ENCODE measurements around the gene HOXA1. TPM values are rescaled to one million over a fixed set of nuclear protein-coding genes. Genes with fewer than 3 reads are reported as not detected.

Gene HOXA1
- polyA plus RNA-seq, 2 of the 4 experiments (the other 2 are of a cell fraction): 2.8 to 5.0 TPM

DNA sequence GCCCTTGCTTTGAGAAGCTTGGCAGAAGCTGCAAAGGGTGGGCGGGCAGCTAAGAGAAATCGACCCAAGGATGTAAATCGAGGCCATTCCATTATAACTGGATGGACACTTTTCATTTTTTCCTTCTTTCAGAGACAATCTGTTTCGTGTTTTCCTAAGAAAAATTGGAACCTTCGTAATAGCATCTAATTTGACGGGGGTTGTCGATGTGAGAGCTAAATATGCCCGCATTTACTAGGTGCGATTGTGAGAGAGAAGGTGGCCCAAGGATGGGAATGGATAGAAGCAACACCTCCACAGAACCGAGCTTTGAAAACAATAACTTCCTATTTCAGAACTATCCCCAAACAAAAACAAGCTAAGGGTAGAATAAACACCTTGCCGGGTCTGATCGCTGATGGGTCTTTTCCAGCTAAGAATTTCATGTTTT, 35.6 kb upstream of the HOXA1 start:
- H3K4me3 ChIP-seq: peak overlapping the region; percentile 54
- WGBS (ENCODE audit: missing lambda C conversion rate): 78% methylated on average over 12 of the region's 12 CpGs
- DNase-seq (ENCODE audit: low read depth in 1 of 2, low spot score in 1 of 2) (no peak), FAIRE-seq (no peak), ATAC-seq (no peak; a peak in 2 of 6 replicates)
- CTCF ChIA-PET: interaction anchor here (0.6 to 3.8 kb wide), 12 partner anchors 9 to 452 kb away, joined by 3 to 22 read pairs (median 4); partner anchors contain the start of gene HOXA5
- H3K9me3 ChIP-seq: no peaks in the 10 kb centered on the region
- POLR2A ChIA-PET: interaction anchor here (1.1 to 2.2 kb wide), 6 partner anchors 9 to 267 kb away, joined by 3 to 13 read pairs (median 6); partner anchors contain the start of gene SKAP2
- H3K27ac ChIP-seq: peak overlapping the region; percentile 74 to 95
- H3K4me1 ChIP-seq: peaks cover 35% of the 10 kb centered on the region
- H3K4me2 ChIP-seq: peak overlapping the region; percentile 59
- TF ChIP-seq JUNB (IDR thresholded peaks at IDR 0.05) (no peak), ZFP36 (IDR thresholded peaks at IDR 0.05; ENCODE audit: borderline replicate concordance, partially characterized antibody) (no peak), TP53 (CRISPR knock-in tag; IDR thresholded peaks at IDR 0.05) (no peak), CBX2 (IDR thresholded peaks at IDR 0.05; ENCODE audit: borderline replicate concordance, low read depth) (no peak), JUN (IDR thresholded peaks at IDR 0.05) (no peak)
- TF ChIP-seq, protein P1, sequence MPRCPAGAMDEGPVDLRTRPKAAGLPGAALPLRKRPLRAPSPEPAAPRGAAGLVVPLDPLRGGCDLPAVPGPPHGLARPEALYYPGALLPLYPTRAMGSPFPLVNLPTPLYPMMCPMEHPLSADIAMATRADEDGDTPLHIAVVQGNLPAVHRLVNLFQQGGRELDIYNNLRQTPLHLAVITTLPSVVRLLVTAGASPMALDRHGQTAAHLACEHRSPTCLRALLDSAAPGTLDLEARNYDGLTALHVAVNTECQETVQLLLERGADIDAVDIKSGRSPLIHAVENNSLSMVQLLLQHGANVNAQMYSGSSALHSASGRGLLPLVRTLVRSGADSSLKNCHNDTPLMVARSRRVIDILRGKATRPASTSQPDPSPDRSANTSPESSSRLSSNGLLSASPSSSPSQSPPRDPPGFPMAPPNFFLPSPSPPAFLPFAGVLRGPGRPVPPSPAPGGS (IDR thresholded peaks at IDR 0.05): no peak

DNA sequence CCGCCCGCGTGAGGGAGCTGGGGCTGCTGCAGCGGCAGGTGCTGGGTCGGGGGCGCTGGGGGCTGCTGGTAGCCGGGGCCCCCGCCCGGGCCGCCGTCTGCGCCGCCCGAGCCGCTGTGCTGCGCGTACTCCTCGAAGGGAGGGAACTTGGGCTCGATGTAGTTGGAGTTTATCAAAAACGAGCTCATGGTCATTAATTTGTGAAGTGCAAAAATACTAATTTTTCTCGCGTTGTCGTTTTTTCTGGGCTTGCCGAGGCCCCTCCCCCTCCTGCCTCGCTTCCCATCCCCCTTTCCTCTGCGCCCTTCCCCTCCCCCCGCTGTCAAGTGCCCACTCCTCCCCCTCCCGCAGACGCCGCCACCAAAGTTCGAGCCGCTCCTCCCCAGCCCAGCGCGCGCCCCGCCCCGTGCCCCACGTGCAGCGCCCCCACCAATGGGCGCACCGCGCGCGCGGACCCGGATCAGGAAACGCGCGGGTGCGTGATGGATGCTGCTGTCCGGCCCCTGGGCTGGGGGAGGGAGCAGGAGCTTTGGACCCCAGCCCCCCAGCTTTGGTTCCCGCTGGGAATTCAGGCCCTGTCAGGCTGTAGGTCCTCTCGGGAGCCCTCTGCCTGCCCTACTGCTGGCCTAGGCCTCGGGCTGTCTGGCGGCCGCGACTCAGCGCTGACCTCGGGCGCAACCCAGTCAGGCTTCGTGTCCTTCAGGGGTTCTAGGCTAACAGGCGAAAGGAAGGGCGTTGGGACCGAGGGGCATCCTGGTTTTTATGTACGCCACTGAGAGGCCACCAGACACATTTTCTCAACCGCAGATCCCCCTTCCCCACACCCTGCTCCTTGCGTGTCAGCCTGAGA, 35.0 kb upstream of the HOXA1 start, which contains the start of gene HOXA4:
Gene HOXA4 (minus strand): TSS at position 218 of the 850 bp plus-strand sequence. CDS start 24 bp downstream, at position 194.
- WGBS (ENCODE audit: missing lambda C conversion rate): 56% methylated on average over 34 of the region's 67 CpGs
- FAIRE-seq: no peak
- peaks cover 31% of the 10 kb centered on the region for H3K4me1 ChIP-seq
- no peak for TF ChIP-seq TP53 (CRISPR knock-in tag; IDR thresholded peaks at IDR 0.05)
- TF ChIP-seq ZSCAN20 (CRISPR knock-in tag; IDR thresholded peaks at IDR 0.05): no peak
- TF ChIP-seq, protein P2, sequence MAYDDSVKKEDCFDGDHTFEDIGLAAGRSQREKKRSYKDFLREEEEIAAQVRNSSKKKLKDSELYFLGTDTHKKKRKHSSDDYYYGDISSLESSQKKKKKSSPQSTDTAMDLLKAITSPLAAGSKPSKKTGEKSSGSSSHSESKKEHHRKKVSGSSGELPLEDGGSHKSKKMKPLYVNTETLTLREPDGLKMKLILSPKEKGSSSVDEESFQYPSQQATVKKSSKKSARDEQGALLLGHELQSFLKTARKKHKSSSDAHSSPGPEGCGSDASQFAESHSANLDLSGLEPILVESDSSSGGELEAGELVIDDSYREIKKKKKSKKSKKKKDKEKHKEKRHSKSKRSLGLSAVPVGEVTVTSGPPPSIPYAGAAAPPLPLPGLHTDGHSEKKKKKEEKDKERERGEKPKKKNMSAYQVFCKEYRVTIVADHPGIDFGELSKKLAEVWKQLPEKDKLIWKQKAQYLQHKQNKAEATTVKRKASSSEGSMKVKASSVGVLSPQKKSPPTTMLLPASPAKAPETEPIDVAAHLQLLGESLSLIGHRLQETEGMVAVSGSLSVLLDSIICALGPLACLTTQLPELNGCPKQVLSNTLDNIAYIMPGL (CRISPR knock-in tag; IDR thresholded peaks at IDR 0.05; ENCODE audit: borderline replicate concordance): no peak
- TF ChIP-seq HDAC2 (IDR thresholded peaks at IDR 0.05): no peak
- no peak for TF ChIP-seq EP300 (IDR thresholded peaks at IDR 0.05)
- TF ChIP-seq, protein P3, sequence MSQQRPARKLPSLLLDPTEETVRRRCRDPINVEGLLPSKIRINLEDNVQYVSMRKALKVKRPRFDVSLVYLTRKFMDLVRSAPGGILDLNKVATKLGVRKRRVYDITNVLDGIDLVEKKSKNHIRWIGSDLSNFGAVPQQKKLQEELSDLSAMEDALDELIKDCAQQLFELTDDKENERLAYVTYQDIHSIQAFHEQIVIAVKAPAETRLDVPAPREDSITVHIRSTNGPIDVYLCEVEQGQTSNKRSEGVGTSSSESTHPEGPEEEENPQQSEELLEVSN (IDR thresholded peaks at IDR 0.05; ENCODE audit: borderline replicate concordance, low read depth): peak; percentile 84
- no peak for TF ChIP-seq MYC (IDR thresholded peaks at IDR 0.05; ENCODE audit: borderline replicate concordance, low read length)
- TF ChIP-seq POLR2A (IDR thresholded peaks at IDR 0.05; ENCODE audit: low read length): peak; percentile 17; the same call in 1 of the 2 replicates
- TF ChIP-seq KDM1A (IDR thresholded peaks at IDR 0.05; ENCODE audit: low read depth): no peak
- TF ChIP-seq CBX8 (IDR thresholded peaks at IDR 0.05): no peak
- no peak for TF ChIP-seq MAZ (IDR thresholded peaks at IDR 0.05; ENCODE audit: borderline replicate concordance, low read depth, low read length)
- TF ChIP-seq, protein P4, sequence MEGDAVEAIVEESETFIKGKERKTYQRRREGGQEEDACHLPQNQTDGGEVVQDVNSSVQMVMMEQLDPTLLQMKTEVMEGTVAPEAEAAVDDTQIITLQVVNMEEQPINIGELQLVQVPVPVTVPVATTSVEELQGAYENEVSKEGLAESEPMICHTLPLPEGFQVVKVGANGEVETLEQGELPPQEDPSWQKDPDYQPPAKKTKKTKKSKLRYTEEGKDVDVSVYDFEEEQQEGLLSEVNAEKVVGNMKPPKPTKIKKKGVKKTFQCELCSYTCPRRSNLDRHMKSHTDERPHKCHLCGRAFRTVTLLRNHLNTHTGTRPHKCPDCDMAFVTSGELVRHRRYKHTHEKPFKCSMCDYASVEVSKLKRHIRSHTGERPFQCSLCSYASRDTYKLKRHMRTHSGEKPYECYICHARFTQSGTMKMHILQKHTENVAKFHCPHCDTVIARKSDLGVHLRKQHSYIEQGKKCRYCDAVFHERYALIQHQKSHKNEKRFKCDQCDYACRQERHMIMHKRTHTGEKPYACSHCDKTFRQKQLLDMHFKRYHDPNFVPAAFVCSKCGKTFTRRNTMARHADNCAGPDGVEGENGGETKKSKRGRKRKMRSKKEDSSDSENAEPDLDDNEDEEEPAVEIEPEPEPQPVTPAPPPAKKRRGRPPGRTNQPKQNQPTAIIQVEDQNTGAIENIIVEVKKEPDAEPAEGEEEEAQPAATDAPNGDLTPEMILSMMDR (IDR thresholded peaks at IDR 0.05): no peak
- TF ChIP-seq, protein P5, sequence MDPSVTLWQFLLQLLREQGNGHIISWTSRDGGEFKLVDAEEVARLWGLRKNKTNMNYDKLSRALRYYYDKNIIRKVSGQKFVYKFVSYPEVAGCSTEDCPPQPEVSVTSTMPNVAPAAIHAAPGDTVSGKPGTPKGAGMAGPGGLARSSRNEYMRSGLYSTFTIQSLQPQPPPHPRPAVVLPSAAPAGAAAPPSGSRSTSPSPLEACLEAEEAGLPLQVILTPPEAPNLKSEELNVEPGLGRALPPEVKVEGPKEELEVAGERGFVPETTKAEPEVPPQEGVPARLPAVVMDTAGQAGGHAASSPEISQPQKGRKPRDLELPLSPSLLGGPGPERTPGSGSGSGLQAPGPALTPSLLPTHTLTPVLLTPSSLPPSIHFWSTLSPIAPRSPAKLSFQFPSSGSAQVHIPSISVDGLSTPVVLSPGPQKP (IDR thresholded peaks at IDR 0.05; ENCODE audit: low read depth, low read length): no peak
- TF ChIP-seq, protein P6, sequence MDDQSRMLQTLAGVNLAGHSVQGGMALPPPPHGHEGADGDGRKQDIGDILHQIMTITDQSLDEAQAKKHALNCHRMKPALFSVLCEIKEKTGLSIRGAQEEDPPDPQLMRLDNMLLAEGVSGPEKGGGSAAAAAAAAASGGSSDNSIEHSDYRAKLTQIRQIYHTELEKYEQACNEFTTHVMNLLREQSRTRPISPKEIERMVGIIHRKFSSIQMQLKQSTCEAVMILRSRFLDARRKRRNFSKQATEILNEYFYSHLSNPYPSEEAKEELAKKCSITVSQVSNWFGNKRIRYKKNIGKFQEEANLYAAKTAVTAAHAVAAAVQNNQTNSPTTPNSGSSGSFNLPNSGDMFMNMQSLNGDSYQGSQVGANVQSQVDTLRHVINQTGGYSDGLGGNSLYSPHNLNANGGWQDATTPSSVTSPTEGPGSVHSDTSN (IDR thresholded peaks at IDR 0.05): no peak
- TF ChIP-seq, protein P7, sequence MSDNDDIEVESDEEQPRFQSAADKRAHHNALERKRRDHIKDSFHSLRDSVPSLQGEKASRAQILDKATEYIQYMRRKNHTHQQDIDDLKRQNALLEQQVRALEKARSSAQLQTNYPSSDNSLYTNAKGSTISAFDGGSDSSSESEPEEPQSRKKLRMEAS (IDR thresholded peaks at IDR 0.05): peak; percentile 56
- no peak for TF ChIP-seq EHF (CRISPR knock-in tag; IDR thresholded peaks at IDR 0.05)
- TF ChIP-seq CBX2 (IDR thresholded peaks at IDR 0.05; ENCODE audit: borderline replicate concordance, low read depth): no peak
- TF ChIP-seq CHD2 (IDR thresholded peaks at IDR 0.05; ENCODE audit: low read length, partially characterized antibody): peak; percentile 74
- TF ChIP-seq PHF8 (IDR thresholded peaks at IDR 0.05; ENCODE audit: borderline replicate concordance, low read depth): no peak
- no peak for TF ChIP-seq NR3C1 (IDR thresholded peaks at IDR 0.05)
- TF ChIP-seq HEYL (CRISPR knock-in tag; IDR thresholded peaks at IDR 0.05): no peak
- TF ChIP-seq ZNF302 (CRISPR knock-in tag; IDR thresholded peaks at IDR 0.05): no peak
- TF ChIP-seq FOSB (CRISPR knock-in tag; IDR thresholded peaks at IDR 0.05): no peak
- TF ChIP-seq BHLHE40 (IDR thresholded peaks at IDR 0.05; ENCODE audit: low read depth, low read length): no peak

More for the DNA sequence above, 35.0 kb upstream of the HOXA1 start, which contains the start of gene HOXA4:
- POLR2A ChIA-PET: interaction anchor here (0.7 to 2.2 kb wide), 6 partner anchors 8 to 266 kb away, joined by 3 to 13 read pairs (median 5); partner anchors contain the start of gene SKAP2
- Histone ChIP-seq H3K27ac (peak within 1 kb of the TSS; percentile 82 to 95), H3K9me3 (no peaks in the 10 kb centered on the region), H3K4me3 (peak within 1 kb of the TSS; percentile 54), H3K4me2 (peak within 1 kb of the TSS; percentile 63)
- ATAC-seq (peak; percentile 87 to 88), DNase-seq (ENCODE audit: low read depth in 1 of 2, low spot score in 1 of 2) (peak in 1 of 2 experiments; percentile 84)
- CTCF ChIA-PET: interaction anchor here (0.5 to 3.8 kb wide), 14 partner anchors 9 to 451 kb away, joined by 3 to 22 read pairs (median 3); partner anchors contain the start of gene HOXA5
